Neural progenitor cell (in vitro differentiated cells): ENCODE results near the gene TAP1. TPM values are rescaled to one million over a fixed set of nuclear protein-coding genes. Genes with fewer than 3 reads are reported as not detected.

ENCODE experiments used
- DNase-seq: peaks from one replicate; pipeline ENCODE4 v3.0.0-alpha.2; 2016; ENCODE audit warnings: low spot score
- H2AFZ ChIP-seq: fragments of 200-600 bp; sonication (generic); replicated peaks from 2 replicates; pipeline ENCODE4 v1.6.1; 2016; ENCODE audit warnings: antibody characterized with exemption
- H3F3A ChIP-seq: fragments of 200-600 bp; sonication (generic); 2 replicates; pipeline ENCODE4 v1.6.1; 2016; ENCODE audit warnings: antibody characterized with exemption, low read depth
- H3K27ac ChIP-seq: fragments of 200-600 bp; sonication (generic); 2 replicates; pipeline ENCODE4 v1.5.1; 2016; ENCODE audit warnings: mild to moderate bottlenecking
- H3K27me3 ChIP-seq: fragments of 200-600 bp; sonication (generic); 2 replicates; pipeline ENCODE4 v1.6.1; 2016; ENCODE audit warnings: mild to moderate bottlenecking, moderate library complexity
- H3K36me3 ChIP-seq: fragments of 200-600 bp; sonication (generic); 2 replicates; pipeline ENCODE4 v1.5.1; 2016
- H3K4me1 ChIP-seq: fragments of 200-600 bp; sonication (generic); 2 replicates; pipeline ENCODE4 v1.6.1; 2016; ENCODE audit warnings: mixed run types
- H3K4me2 ChIP-seq: fragments of 200-600 bp; sonication (generic); 2 replicates; pipeline ENCODE4 v1.6.1; 2016
- H3K4me3 ChIP-seq: fragments of 200-600 bp; sonication (generic); 2 replicates; pipeline ENCODE4 v1.5.1; 2016
- H3K79me2 ChIP-seq: fragments of 200-600 bp; sonication (generic); 2 replicates; pipeline ENCODE4 v1.6.1; 2016; ENCODE audit warnings: low read depth
- H3K9ac ChIP-seq: fragments of 200-600 bp; sonication (generic); 2 replicates; pipeline ENCODE4 v1.6.1; 2016
- H3K9me3 ChIP-seq: fragments of 200-600 bp; sonication (generic); 2 replicates; pipeline ENCODE4 v1.5.1; 2016; ENCODE audit warnings: low read depth
- H4K20me1 ChIP-seq: fragments of 200-600 bp; sonication (generic); 2 replicates; pipeline ENCODE4 v1.6.1; 2016; ENCODE audit warnings: low read depth
- H3K27ac Mint-ChIP-seq: 3 replicates; pipeline ENCODE4 v1.8.0; 2021; ENCODE audit warnings: mixed read lengths
- H3K27me3 Mint-ChIP-seq: 2 replicates; pipeline ENCODE4 v1.8.0; 2022; ENCODE audit warnings: low read depth, mild to moderate bottlenecking, inconsistent platforms, moderate library complexity, mixed read lengths; ENCODE audit not compliant: insufficient read depth
- H3K36me3 Mint-ChIP-seq: 3 replicates; pipeline ENCODE4 v1.8.0; 2021; ENCODE audit warnings: mixed read lengths
- H3K4me1 Mint-ChIP-seq: 3 replicates; pipeline ENCODE4 v1.8.0; 2021; ENCODE audit warnings: mixed read lengths
- H3K4me3 Mint-ChIP-seq: 3 replicates; pipeline ENCODE4 v1.8.0; 2021; ENCODE audit warnings: mild to moderate bottlenecking, moderate library complexity, mixed read lengths
- H3K9me3 Mint-ChIP-seq: 3 replicates; pipeline ENCODE4 v1.8.0; 2020; ENCODE audit warnings: mixed read lengths
- CTCF ChIP-seq: fragments of 200-600 bp; sonication (generic); IDR thresholded peaks from 2 replicates; pipeline ENCODE4 v1.5.1; 2017; ENCODE audit warnings: antibody characterized with exemption, mild to moderate bottlenecking
- EZH2 ChIP-seq: fragments of 200-600 bp; sonication (generic); IDR thresholded peaks from 2 replicates; pipeline ENCODE4 v1.6.1; 2017; ENCODE audit warnings: antibody characterized with exemption, mild to moderate bottlenecking, moderate library complexity
- EZH2phosphoT487 ChIP-seq: fragments of 200-600 bp; sonication (generic); IDR thresholded peaks from 2 replicates; pipeline ENCODE4 v1.6.1; 2017; ENCODE audit warnings: antibody characterized with exemption
- total RNA-seq: library from RNA; depleted of rRNA; stranded (reverse); fragments of >200 nt; gene quantifications from 2 replicates; pipeline ENCODE4 v1.2.3, GENCODE V29; 2015; ENCODE audit warnings: low replicate concordance

The TAP1 gene
- total RNA-seq, 1 donor from 2014 or later = 6.5 TPM

GRCh38 chr6:32818867-32819266 lies 34.6 kb downstream of the TAP1 start:
- no peak overlapping the region for H2AFZ ChIP-seq
- H4K20me1 ChIP-seq = no peaks in the 10 kb centered on the region
- H3K27me3 ChIP-seq = no peaks in the 10 kb centered on the region
- no peak overlapping the region for H3K27ac ChIP-seq
- no peaks in the 10 kb centered on the region for H3K4me1 Mint-ChIP-seq
- no peak overlapping the region for H3K9ac ChIP-seq
- H3K27me3 Mint-ChIP-seq = peaks cover 2% of the 10 kb centered on the region
- no peaks in the 10 kb centered on the region for H3K9me3 Mint-ChIP-seq
- H3K4me2 ChIP-seq = no peak overlapping the region
- no peak overlapping the region for H3K4me3 Mint-ChIP-seq
- no peaks in the 10 kb centered on the region for H3K79me2 ChIP-seq
- H3K9me3 ChIP-seq = no peaks in the 10 kb centered on the region
- no peaks in the 10 kb centered on the region for H3K36me3 Mint-ChIP-seq
- H3K4me1 ChIP-seq = no peaks in the 10 kb centered on the region
- H3K27ac Mint-ChIP-seq = no peak overlapping the region
- TF ChIP-seq EZH2 (no peak), CTCF (no peak), EZH2phosphoT487 (no peak)
- DNase-seq = no peak
- H3K4me3 ChIP-seq = no peak overlapping the region
- no peaks in the 10 kb centered on the region for H3K36me3 ChIP-seq
- no peaks in the 10 kb centered on the region for H3F3A ChIP-seq

GRCh38 chr6:32816746-32817204 lies 36.7 kb downstream of the TAP1 start, which contains the start of gene HLA-DOB:
TSS of gene HLA-DOB (minus strand) at chr6:32817002. CDS start at chr6:32816951, 51 bp downstream.
- TF ChIP-seq EZH2phosphoT487 = no peak
- TF ChIP-seq EZH2 = no peak
- no peak for TF ChIP-seq CTCF
- Histone ChIP-seq H4K20me1 (no peaks in the 10 kb centered on the region), H3K4me3 (no peak within 1 kb of the TSS), H3K4me2 (no peak within 1 kb of the TSS), H3K4me1 (no peaks in the 10 kb centered on the region), H3K27ac (no peak within 1 kb of the TSS), H3K36me3 (no peaks in the 10 kb centered on the region), H3K9me3 (no peaks in the 10 kb centered on the region), H3K79me2 (no peaks in the 10 kb centered on the region), H2AFZ (no peak within 1 kb of the TSS), H3K27me3 (no peaks in the 10 kb centered on the region), H3F3A (no peaks in the 10 kb centered on the region), H3K9ac (no peak within 1 kb of the TSS)
- H3K27me3 Mint-ChIP-seq = peaks cover 5% of the 10 kb centered on the region
- no peak within 1 kb of the TSS for H3K4me3 Mint-ChIP-seq
- no peaks in the 10 kb centered on the region for H3K9me3 Mint-ChIP-seq
- DNase-seq = no peak
- no peak within 1 kb of the TSS for H3K27ac Mint-ChIP-seq
- H3K36me3 Mint-ChIP-seq = no peaks in the 10 kb centered on the region
- no peaks in the 10 kb centered on the region for H3K4me1 Mint-ChIP-seq

GRCh38 chr6:32815996-32816395 lies 37.5 kb downstream of the TAP1 start:
- Mint-ChIP-seq H3K4me3 (no peak overlapping the region), H3K36me3 (no peaks in the 10 kb centered on the region), H3K27ac (no peak overlapping the region), H3K9me3 (no peaks in the 10 kb centered on the region), H3K27me3 (peaks cover 5% of the 10 kb centered on the region), H3K4me1 (no peaks in the 10 kb centered on the region)
- H3F3A ChIP-seq = no peaks in the 10 kb centered on the region
- H3K4me1 ChIP-seq = no peaks in the 10 kb centered on the region
- H3K9me3 ChIP-seq = no peaks in the 10 kb centered on the region
- no peaks in the 10 kb centered on the region for H3K27me3 ChIP-seq
- no peak overlapping the region for H3K4me2 ChIP-seq
- no peaks in the 10 kb centered on the region for H3K79me2 ChIP-seq
- H4K20me1 ChIP-seq = no peaks in the 10 kb centered on the region
- H2AFZ ChIP-seq = no peak overlapping the region
- H3K9ac ChIP-seq = no peak overlapping the region
- H3K27ac ChIP-seq = no peak overlapping the region
- H3K4me3 ChIP-seq = no peak overlapping the region
- H3K36me3 ChIP-seq = no peaks in the 10 kb centered on the region
- DNase-seq = no peak
- TF ChIP-seq EZH2 (no peak), EZH2phosphoT487 (no peak), CTCF (no peak)
